DOHH2 (cell line): ENCODE measurements around the gene FAM227B.

Experiments
- CTCF ChIP-seq: fragments of 200-600 bp; sonication (generic); IDR thresholded peaks from one replicate; pipeline ENCODE4 v1.5.1; 2014; ENCODE audit warnings: antibody characterized with exemption, mild to moderate bottlenecking, low read depth, low read length; ENCODE audit not compliant: poor library complexity, severe bottlenecking
- EZH2phosphoT487 ChIP-seq: fragments of 200-600 bp; sonication (generic); IDR thresholded peaks from 2 replicates; pipeline ENCODE4 v1.6.1; 2017; ENCODE audit warnings: borderline replicate concordance, mild to moderate bottlenecking, antibody characterized with exemption, low read length, moderate library complexity, mixed read lengths

- TF ChIP-seq CTCF (no peak), EZH2phosphoT487 (no peak)
Measured at GRCh38 chr15:49343546-49343945, 277.1 kb downstream of the FAM227B start.
